ENCODE results near the gene ZBTB37.

DNA sequence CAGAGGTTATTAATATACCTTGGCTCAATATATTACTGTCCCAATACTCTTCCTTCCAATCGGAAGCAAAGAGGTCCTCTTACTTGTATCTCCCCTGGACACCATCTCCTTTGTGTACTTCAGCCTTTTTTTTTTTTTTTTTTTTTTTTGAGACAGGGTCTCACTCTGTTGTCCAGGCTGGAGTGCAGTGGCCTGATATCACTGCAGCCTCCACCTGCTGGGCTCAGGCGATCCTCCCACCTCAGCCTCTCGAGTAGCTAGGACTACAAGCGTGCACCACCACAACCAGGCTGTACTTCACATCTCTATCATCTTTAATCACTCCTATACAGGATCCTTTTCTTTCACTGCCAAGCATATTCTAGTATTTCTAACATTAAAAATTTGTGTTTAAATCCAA is 46.5 kb upstream of the ZBTB37 start:
- TF ChIP-seq, protein P1, sequence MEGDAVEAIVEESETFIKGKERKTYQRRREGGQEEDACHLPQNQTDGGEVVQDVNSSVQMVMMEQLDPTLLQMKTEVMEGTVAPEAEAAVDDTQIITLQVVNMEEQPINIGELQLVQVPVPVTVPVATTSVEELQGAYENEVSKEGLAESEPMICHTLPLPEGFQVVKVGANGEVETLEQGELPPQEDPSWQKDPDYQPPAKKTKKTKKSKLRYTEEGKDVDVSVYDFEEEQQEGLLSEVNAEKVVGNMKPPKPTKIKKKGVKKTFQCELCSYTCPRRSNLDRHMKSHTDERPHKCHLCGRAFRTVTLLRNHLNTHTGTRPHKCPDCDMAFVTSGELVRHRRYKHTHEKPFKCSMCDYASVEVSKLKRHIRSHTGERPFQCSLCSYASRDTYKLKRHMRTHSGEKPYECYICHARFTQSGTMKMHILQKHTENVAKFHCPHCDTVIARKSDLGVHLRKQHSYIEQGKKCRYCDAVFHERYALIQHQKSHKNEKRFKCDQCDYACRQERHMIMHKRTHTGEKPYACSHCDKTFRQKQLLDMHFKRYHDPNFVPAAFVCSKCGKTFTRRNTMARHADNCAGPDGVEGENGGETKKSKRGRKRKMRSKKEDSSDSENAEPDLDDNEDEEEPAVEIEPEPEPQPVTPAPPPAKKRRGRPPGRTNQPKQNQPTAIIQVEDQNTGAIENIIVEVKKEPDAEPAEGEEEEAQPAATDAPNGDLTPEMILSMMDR (IDR thresholded peaks at IDR 0.05): no peak
- no peak for TF ChIP-seq POLR2A (IDR thresholded peaks at IDR 0.05)

Measured in vagina (tissue), 2 donors.